ENCODE data around the gene ATP2B2. TPM values are rescaled to one million over a fixed set of nuclear protein-coding genes. Genes with fewer than 3 reads are reported as not detected.

ATP2B2 gene
- total RNA-seq, 1 experiment from 2014 or later = not detected

- no peak overlapping the region for H3K4me3 Mint-ChIP-seq (ENCODE audit: unreplicated experiment)
- no peak for DNase-seq (ENCODE audit: unreplicated experiment)
- BruUV-seq (replicated peaks) = no TSS peak
- H3K4me1 Mint-ChIP-seq (ENCODE audit: insufficient read depth, unreplicated experiment) = no peaks in the 10 kb centered on the region
- POLR2A ChIA-PET = interaction anchor here (0.6 kb wide), 1 partner anchor 1929 kb away, joined by 3 read pairs; no protein-coding TSS in a partner anchor
- intact Hi-C loops (cut with micrococcal nuclease) = no loop called here
- CTCF ChIA-PET = no interaction called here
- H3K9me3 Mint-ChIP-seq (ENCODE audit: unreplicated experiment) = no peaks in the 10 kb centered on the region
- no peak for TF ChIP-seq CTCF (IDR thresholded peaks at IDR 0.05; ENCODE audit: unreplicated experiment)
- no peaks in the 10 kb centered on the region for H3K36me3 Mint-ChIP-seq (ENCODE audit: insufficient read depth, unreplicated experiment)
- no peak overlapping the region for H3K27ac Mint-ChIP-seq (ENCODE audit: low read depth, unreplicated experiment)
- H3K27me3 Mint-ChIP-seq (ENCODE audit: insufficient read depth, unreplicated experiment) = peaks cover 82% of the 10 kb centered on the region
Observed at GRCh38 chr3:10521772-10522441, 16.5 kb upstream of the ATP2B2 start.

- no peak for TF ChIP-seq CTCF (IDR thresholded peaks at IDR 0.05; ENCODE audit: unreplicated experiment)
- no peak overlapping the region for H3K27ac Mint-ChIP-seq (ENCODE audit: low read depth, unreplicated experiment)
- CTCF ChIA-PET = no interaction called here
- H3K4me1 Mint-ChIP-seq (ENCODE audit: insufficient read depth, unreplicated experiment) = no peaks in the 10 kb centered on the region
- H3K4me3 Mint-ChIP-seq (ENCODE audit: unreplicated experiment) = no peak overlapping the region
- POLR2A ChIA-PET = no interaction called here
- intact Hi-C loops (cut with micrococcal nuclease) = no loop called here
- DNase-seq (ENCODE audit: unreplicated experiment) = no peak
- no peaks in the 10 kb centered on the region for H3K9me3 Mint-ChIP-seq (ENCODE audit: unreplicated experiment)
- H3K27me3 Mint-ChIP-seq (ENCODE audit: insufficient read depth, unreplicated experiment) = peaks cover 75% of the 10 kb centered on the region
- no TSS peak for BruUV-seq (replicated peaks)
- H3K36me3 Mint-ChIP-seq (ENCODE audit: insufficient read depth, unreplicated experiment) = no peaks in the 10 kb centered on the region
Observed at GRCh38 chr3:10520072-10520471, 14.7 kb upstream of the ATP2B2 start.

- no peak for DNase-seq (ENCODE audit: unreplicated experiment)
- BruUV-seq (replicated peaks) = no TSS peak
- H3K4me3 Mint-ChIP-seq (ENCODE audit: unreplicated experiment) = no peak overlapping the region
- no peak overlapping the region for H3K27ac Mint-ChIP-seq (ENCODE audit: low read depth, unreplicated experiment)
- no peak for TF ChIP-seq CTCF (IDR thresholded peaks at IDR 0.05; ENCODE audit: unreplicated experiment)
- no peaks in the 10 kb centered on the region for H3K4me1 Mint-ChIP-seq (ENCODE audit: insufficient read depth, unreplicated experiment)
- H3K9me3 Mint-ChIP-seq (ENCODE audit: unreplicated experiment) = no peaks in the 10 kb centered on the region
- POLR2A ChIA-PET = no interaction called here
- no peaks in the 10 kb centered on the region for H3K36me3 Mint-ChIP-seq (ENCODE audit: insufficient read depth, unreplicated experiment)
- peaks cover 67% of the 10 kb centered on the region for H3K27me3 Mint-ChIP-seq (ENCODE audit: insufficient read depth, unreplicated experiment)
- intact Hi-C loops (cut with micrococcal nuclease) = no loop called here
- CTCF ChIA-PET = no interaction called here
Observed at GRCh38 chr3:10519236-10519635, 13.8 kb upstream of the ATP2B2 start.

- TF ChIP-seq CTCF (IDR thresholded peaks at IDR 0.05; ENCODE audit: unreplicated experiment) = no peak
- intact Hi-C loops (cut with micrococcal nuclease) = no loop called here
- CTCF ChIA-PET = no interaction called here
- no peak overlapping the region for H3K27ac Mint-ChIP-seq (ENCODE audit: low read depth, unreplicated experiment)
- no peak for DNase-seq (ENCODE audit: unreplicated experiment)
- H3K4me1 Mint-ChIP-seq (ENCODE audit: insufficient read depth, unreplicated experiment) = no peaks in the 10 kb centered on the region
- no peaks in the 10 kb centered on the region for H3K36me3 Mint-ChIP-seq (ENCODE audit: insufficient read depth, unreplicated experiment)
- POLR2A ChIA-PET = no interaction called here
- H3K27me3 Mint-ChIP-seq (ENCODE audit: insufficient read depth, unreplicated experiment) = peaks cover 61% of the 10 kb centered on the region
- H3K4me3 Mint-ChIP-seq (ENCODE audit: unreplicated experiment) = no peak overlapping the region
- no TSS peak for BruUV-seq (replicated peaks)
- no peaks in the 10 kb centered on the region for H3K9me3 Mint-ChIP-seq (ENCODE audit: unreplicated experiment)
Observed at GRCh38 chr3:10518506-10519150, 13.2 kb upstream of the ATP2B2 start.
